G401 (cell line): ENCODE results near the gene SGMS2. TPM values are rescaled to one million over a fixed set of nuclear protein-coding genes. Genes with fewer than 3 reads are reported as not detected.

ENCODE experiments used
- DNase-seq: peaks from one replicate; pipeline ENCODE4 v3.0.0-alpha.2; 2015; ENCODE audit warnings: low spot score
- in situ Hi-C: cut with HindIII; loops from 2 replicates; pipeline ENCODE4 v1.10.0; 2016; ENCODE audit warnings: low sequenced_read_pairs, mixed read lengths
- total RNA-seq: library from RNA; depleted of rRNA; stranded (reverse); fragments of >200 nt; shearing (Covaris generic); gene quantifications from 2 replicates; pipeline ENCODE4 v1.2.3, GENCODE V29; 2014

The SGMS2 gene
- total RNA-seq, 1 experiment from 2014 or later = not detected

GRCh38 chr4:107858158-107858742 is 33.5 kb downstream of the SGMS2 start:
- in situ Hi-C loops = no loop called here

GRCh38 chr4:107862658-107863057 is 37.9 kb downstream of the SGMS2 start:
- in situ Hi-C loops = no loop called here

More at GRCh38 chr4:107858158-107858742, 33.5 kb downstream of the SGMS2 start:
- DNase-seq = peak; percentile 12

DNA sequence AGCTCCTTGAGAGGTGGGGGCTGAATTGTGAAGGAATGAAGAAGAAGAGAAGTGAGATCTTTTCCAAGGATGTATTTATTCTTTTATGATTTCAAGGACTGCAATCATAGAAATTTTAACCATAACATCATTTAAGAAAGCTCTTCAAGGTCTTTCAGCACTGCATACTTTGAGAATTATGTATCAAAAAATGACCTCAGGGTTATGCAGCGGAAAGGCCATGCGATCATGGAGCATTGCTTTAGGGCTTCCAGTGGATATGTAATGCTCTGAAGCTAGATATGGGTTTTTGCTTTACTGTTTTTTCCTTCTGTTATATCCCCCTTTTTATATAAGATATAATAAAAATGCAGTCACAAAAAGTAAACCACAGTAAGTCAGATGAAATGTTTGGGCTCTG is 38.7 kb downstream of the SGMS2 start:
- in situ Hi-C loops = no loop called here
- no peak for DNase-seq

More at GRCh38 chr4:107862658-107863057, 37.9 kb downstream of the SGMS2 start:
- DNase-seq = no peak

- peak; percentile 12 for DNase-seq
- in situ Hi-C loops = no loop called here
These were observed 39.2 kb downstream of the SGMS2 start for GRCh38 chr4:107863850-107864371.

DNA sequence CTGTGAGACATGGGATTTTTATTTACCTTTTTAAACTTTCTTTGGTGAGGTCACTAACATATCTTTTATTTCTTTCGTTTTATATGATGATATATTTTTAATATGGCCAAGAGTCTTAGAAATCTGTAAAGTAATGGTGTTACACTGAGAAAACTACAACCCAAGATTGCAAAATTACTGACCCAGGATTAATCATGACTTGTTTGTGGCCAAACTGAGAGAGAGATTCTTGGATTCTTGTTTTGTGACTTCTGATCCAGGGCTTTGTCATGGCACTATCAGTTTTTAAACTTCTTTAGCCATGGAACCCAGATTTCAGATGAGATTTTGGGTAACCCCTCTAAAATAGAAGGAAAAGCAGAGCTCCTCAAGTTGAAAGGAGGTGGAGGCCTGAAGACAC is 42.0 kb downstream of the SGMS2 start:
- DNase-seq = no peak

DNA sequence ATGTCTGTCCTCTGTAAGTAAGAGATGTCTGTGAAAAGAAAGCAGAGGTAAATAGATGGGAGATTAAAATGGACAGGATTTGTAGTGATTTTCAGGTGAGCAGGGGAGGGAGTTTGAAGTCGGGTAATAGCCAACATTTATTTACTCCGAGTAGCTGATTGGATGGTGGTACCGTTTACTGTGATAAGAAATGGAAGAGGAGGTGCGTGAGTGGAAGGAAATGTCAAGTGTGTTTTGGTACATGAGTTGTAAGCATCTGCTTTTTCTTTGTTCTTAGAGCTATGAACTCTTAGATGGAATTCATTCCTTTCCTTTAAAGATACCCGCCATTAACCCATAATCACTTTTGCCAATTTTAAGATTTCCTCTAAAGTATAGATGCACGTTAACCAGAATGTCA is 45.5 kb downstream of the SGMS2 start:
- no peak for DNase-seq
- in situ Hi-C loops = no loop called here

More for the DNA sequence above, 42.0 kb downstream of the SGMS2 start:
- in situ Hi-C loops = no loop called here

- in situ Hi-C loops = no loop called here
These were observed 46.4 kb downstream of the SGMS2 start for GRCh38 chr4:107870916-107871786.

DNA sequence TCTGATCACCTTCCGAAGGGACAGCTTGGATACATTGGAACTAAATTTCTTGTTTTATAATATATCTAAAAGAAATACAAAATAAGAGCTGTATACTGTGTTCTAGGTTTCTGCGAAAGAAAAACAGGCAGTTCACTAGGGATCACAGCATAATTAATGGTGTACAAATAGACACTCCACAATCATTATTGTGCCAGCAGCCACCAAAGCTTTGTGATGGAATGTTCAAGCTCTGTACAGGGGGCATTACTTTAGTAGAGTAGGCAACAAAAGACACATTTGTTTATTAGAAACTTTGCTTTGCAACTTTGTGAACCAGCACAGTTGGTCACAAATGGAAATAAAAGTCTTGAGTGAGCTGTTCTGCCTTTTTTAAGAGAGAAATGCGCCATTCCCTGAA is 49.3 kb downstream of the SGMS2 start:
- in situ Hi-C loops = no loop called here
- DNase-seq = no peak

More at GRCh38 chr4:107870916-107871786, 46.4 kb downstream of the SGMS2 start:
- no peak for DNase-seq

DNA sequence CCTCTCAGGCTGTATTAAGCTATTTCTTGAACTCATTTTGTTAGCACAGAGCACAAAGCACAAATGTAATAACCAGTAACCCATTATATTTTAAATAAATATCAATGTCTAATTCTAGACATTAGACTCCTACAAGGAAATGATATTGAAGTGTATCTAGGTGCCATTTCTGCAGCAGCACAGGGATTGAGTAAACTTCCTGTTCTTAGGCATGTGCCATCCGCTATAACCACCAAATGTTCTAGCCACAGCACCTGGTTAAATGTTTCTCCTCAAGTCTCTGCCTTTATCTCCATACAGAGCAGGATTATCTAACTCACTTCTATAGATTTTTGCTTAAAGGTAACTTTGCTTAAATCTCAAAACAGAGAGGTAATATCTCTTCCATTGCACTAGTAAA is 51.4 kb downstream of the SGMS2 start:
- in situ Hi-C loops = no loop called here

GRCh38 chr4:107877361-107877760 is 52.6 kb downstream of the SGMS2 start:
- in situ Hi-C loops = no loop called here
- no peak for DNase-seq

More for the DNA sequence above, 51.4 kb downstream of the SGMS2 start:
- DNase-seq = no peak

DNA sequence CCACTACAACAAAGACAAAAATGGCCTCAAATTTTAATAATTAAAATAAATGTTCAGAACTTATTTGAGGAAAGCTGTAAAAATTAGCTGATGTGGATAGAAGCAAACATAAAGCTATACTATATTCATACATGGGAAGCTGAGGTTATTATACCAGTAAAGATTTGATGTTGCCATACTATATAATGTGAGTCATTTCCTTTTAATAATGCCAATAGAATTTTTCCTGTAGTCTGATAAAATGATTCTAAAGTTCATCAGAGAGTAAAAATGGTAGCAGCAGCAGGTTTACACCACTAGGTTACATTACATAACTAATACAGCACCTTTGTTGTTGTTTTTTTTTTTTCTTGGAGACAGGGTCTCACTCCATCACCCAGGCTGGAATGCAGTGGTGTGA is 61.1 kb downstream of the SGMS2 start:
- DNase-seq = no peak
- in situ Hi-C loops = no loop called here

DNA sequence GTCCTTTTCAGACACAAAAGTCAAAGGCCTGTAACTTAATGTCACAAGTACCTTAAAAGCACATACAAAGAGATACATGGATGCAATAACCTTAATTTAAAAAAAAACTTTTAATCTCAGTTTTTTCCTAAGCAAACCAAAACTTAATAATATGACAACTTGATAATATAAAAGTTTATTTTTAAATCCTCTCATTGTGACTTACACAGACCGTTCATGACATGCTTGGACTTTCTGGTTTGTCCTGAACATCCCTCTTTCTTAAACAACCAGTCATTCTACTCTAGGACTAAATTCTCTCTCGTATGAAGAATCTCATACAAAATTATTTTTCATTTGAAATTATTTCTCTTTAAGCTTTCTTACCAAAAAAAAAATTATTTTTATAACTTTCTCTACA is 63.5 kb downstream of the SGMS2 start:
- no peak for DNase-seq
- in situ Hi-C loops = no loop called here

- DNase-seq = no peak
- in situ Hi-C loops = no loop called here
These were observed 66.0 kb downstream of the SGMS2 start for GRCh38 chr4:107890779-107891178.

- in situ Hi-C loops = no loop called here
- no peak for DNase-seq
These were observed 66.6 kb downstream of the SGMS2 start for GRCh38 chr4:107891299-107891698.

GRCh38 chr4:107893171-107894137 is 68.7 kb downstream of the SGMS2 start:
- in situ Hi-C loops = no loop called here
- DNase-seq = no peak

- in situ Hi-C loops = no loop called here
- no peak for DNase-seq
These were observed 69.4 kb downstream of the SGMS2 start for GRCh38 chr4:107894138-107894603.

- in situ Hi-C loops = no loop called here
- DNase-seq = no peak
These were observed 71.5 kb downstream of the SGMS2 start for GRCh38 chr4:107896158-107896645.

GRCh38 chr4:107896646-107897045 is 71.9 kb downstream of the SGMS2 start:
- no peak for DNase-seq
- in situ Hi-C loops = no loop called here

GRCh38 chr4:107897823-107898222 is 73.1 kb downstream of the SGMS2 start:
- in situ Hi-C loops = no loop called here
- no peak for DNase-seq
